PC-9 (cell line): ENCODE results near the gene PRKG1. TPM values are rescaled to one million over a fixed set of nuclear protein-coding genes. Genes with fewer than 3 reads are reported as not detected.
A peak's percentile ranks its signal among the peaks of the same experiment; 100 is the strongest.

ENCODE experiments used
- BruUV-seq: library from RNA; stranded (reverse); fragments of 400-500 nt; replicated peaks from 2 replicates; lab custom pipeline; 2021; lab: Mats Ljungman, UMichigan
- CTCF ChIA-PET: fragments of 300-600 bp; sonication (Branson Sonifier 250); formaldehyde crosslinking; loops from one replicate; lab custom pipeline; 2022; ENCODE audit warnings: antibody characterized with exemption; lab: Charles Lee
- POLR2A ChIA-PET: fragments of 300-600 bp; sonication (Branson Sonifier 250); formaldehyde crosslinking; loops from one replicate; lab custom pipeline; 2022; ENCODE audit warnings: antibody characterized with exemption; ENCODE audit not compliant: unreplicated experiment; lab: Charles Lee
- DNase-seq, 2 experiments: peaks; one replicate each; pipeline versions ENCODE4 v3.0.0 to v3.0.0-alpha.2; 2015 to 2022; ENCODE audit warnings: mixed read lengths in 1 of 2
- H2AFZ ChIP-seq: fragments of 200-600 bp; sonication (generic); 2 replicates; pipeline ENCODE4 v1.8.1; 2017; ENCODE audit warnings: antibody characterized with exemption
- H3F3A ChIP-seq: fragments of 200-600 bp; sonication (generic); 2 replicates; pipeline ENCODE4 v1.8.1; 2017; ENCODE audit warnings: antibody characterized with exemption, mild to moderate bottlenecking, low read depth; ENCODE audit not compliant: insufficient read depth
- H3K27ac ChIP-seq: fragments of 200-600 bp; sonication (generic); 2 replicates; pipeline ENCODE4 v1.6.1; 2016; ENCODE audit warnings: mixed run types
- H3K27me3 ChIP-seq: fragments of 200-600 bp; sonication (generic); 2 replicates; pipeline ENCODE4 v1.6.1; 2016; ENCODE audit warnings: low read depth, mixed run types; ENCODE audit not compliant: insufficient read depth
- H3K36me3 ChIP-seq: fragments of 200-600 bp; sonication (generic); 2 replicates; pipeline ENCODE4 v1.6.1; 2016; ENCODE audit warnings: low read depth, mixed run types
- H3K4me1 ChIP-seq: fragments of 200-600 bp; sonication (generic); replicated peaks from 2 replicates; pipeline ENCODE4 v1.6.1; 2016; ENCODE audit warnings: mixed run types; ENCODE audit not compliant: insufficient read depth
- H3K4me2 ChIP-seq: fragments of 200-600 bp; sonication (generic); 2 replicates; pipeline ENCODE4 v1.6.1; 2017; ENCODE audit warnings: mixed run types
- H3K4me3 ChIP-seq: fragments of 200-600 bp; sonication (generic); 2 replicates; pipeline ENCODE4 v1.6.1; 2016; ENCODE audit warnings: mixed run types
- H3K79me2 ChIP-seq: fragments of 200-600 bp; sonication (generic); 2 replicates; pipeline ENCODE4 v1.6.1; 2017; ENCODE audit warnings: low read depth, mixed run types
- H3K9me2 ChIP-seq: fragments of 200-600 bp; sonication (generic); 2 replicates; pipeline ENCODE4 v1.8.1; 2017; ENCODE audit warnings: mild to moderate bottlenecking; ENCODE audit not compliant: insufficient read depth
- H3K9me3 ChIP-seq: fragments of 200-600 bp; sonication (generic); 2 replicates; pipeline ENCODE4 v1.8.1; 2016; ENCODE audit warnings: low read depth; ENCODE audit not compliant: insufficient read depth
- H4K20me1 ChIP-seq: fragments of 200-600 bp; sonication (generic); 2 replicates; pipeline ENCODE4 v1.8.1; 2017; ENCODE audit not compliant: insufficient read depth
- CTCF ChIP-seq: fragments of 200-600 bp; sonication (generic); conservative IDR thresholded peaks from 2 replicates; pipeline ENCODE4 v1.6.1; 2017; ENCODE audit warnings: mixed run types, antibody characterized with exemption, mild to moderate bottlenecking, moderate library complexity
- EZH2 ChIP-seq: fragments of 200-600 bp; sonication (generic); IDR thresholded peaks from 2 replicates; pipeline ENCODE4 v1.8.0; 2017; ENCODE audit warnings: antibody characterized with exemption, low read depth
- intact Hi-C: fragments of 100-400 bp; cut with micrococcal nuclease; formaldehyde crosslinking; loops from one replicate; pipeline ENCODE4 v1.10.0; 2022; ENCODE audit not compliant: unreplicated experiment
- total RNA-seq: library from RNA; stranded (reverse); gene quantifications from 2 replicates; pipeline ENCODE4 v1.2.3, GENCODE V29; 2021

PRKG1 gene
- total RNA-seq, 1 experiment from 2014 or later: 0.70 TPM

DNA sequence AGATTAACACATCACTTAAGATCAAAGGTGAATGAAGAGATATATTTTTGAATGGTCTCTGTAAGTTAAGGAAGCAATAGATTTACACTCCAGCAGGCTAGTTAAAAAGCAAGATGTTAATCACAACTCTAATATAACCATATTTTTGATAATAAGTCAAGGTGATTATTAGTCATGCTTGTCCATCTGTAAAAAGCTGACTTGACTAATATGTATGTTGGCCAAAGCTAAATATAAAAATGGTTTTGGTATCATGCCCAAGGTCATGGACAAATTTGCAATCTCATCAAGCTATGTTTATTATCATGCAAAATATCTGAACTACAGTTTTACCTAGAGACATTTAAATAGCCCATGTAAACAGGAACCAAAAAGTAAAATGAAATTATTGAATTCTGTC is 727.7 kb downstream of the PRKG1 start:
- H3K36me3 ChIP-seq: no peaks in the 10 kb centered on the region
- no peaks in the 10 kb centered on the region for H3F3A ChIP-seq
- ChIA-PET CTCF (no interaction called here), POLR2A (no interaction called here)
- H3K79me2 ChIP-seq: no peaks in the 10 kb centered on the region
- H3K9me2 ChIP-seq: no peaks in the 10 kb centered on the region; the same call in 1 of the 2 replicates
- intact Hi-C loops: no loop called here
- DNase-seq: no peak
- H3K27me3 ChIP-seq: no peaks in the 10 kb centered on the region
- no peaks in the 10 kb centered on the region for H4K20me1 ChIP-seq
- H3K27ac ChIP-seq: no peak overlapping the region
- BruUV-seq: no TSS peak
- no peaks in the 10 kb centered on the region for H3K4me1 ChIP-seq
- H2AFZ ChIP-seq: no peak overlapping the region
- H3K4me2 ChIP-seq: no peak overlapping the region
- TF ChIP-seq EZH2 (no peak), CTCF (no peak)
- no peaks in the 10 kb centered on the region for H3K9me3 ChIP-seq
- no peak overlapping the region for H3K4me3 ChIP-seq

DNA sequence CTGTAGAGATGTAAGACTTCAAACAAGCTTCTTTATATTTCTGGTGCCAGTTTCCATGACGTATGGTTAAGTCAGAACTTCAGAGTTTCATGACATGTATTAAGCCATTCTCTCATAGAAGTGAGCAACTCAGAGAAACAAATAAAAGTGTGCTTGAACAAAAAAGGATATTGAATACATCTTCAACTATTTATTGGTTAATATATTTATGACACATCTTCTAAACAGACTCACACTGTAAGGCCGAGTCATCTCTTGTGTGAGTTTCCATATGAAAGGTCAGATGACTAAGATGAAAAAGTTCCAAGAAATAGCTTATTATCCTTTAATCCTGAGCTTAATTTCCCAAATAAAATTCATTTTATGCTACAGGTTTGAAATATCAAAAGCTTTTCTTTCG is 730.6 kb downstream of the PRKG1 start:
- Histone ChIP-seq H3K4me2 (no peak overlapping the region), H3F3A (no peaks in the 10 kb centered on the region), H2AFZ (peak overlapping the region; percentile 12; the same call in 1 of the 2 replicates), H3K4me1 (no peaks in the 10 kb centered on the region), H3K27ac (no peak overlapping the region), H3K27me3 (no peaks in the 10 kb centered on the region), H3K9me3 (no peaks in the 10 kb centered on the region), H4K20me1 (no peaks in the 10 kb centered on the region), H3K4me3 (no peak overlapping the region), H3K79me2 (no peaks in the 10 kb centered on the region), H3K36me3 (no peaks in the 10 kb centered on the region), H3K9me2 (no peaks in the 10 kb centered on the region; the same call in 1 of the 2 replicates)
- DNase-seq: no peak
- POLR2A ChIA-PET: no interaction called here
- intact Hi-C loops: no loop called here
- TF ChIP-seq CTCF: no peak
- TF ChIP-seq EZH2: no peak
- no TSS peak for BruUV-seq
- CTCF ChIA-PET: no interaction called here

DNA sequence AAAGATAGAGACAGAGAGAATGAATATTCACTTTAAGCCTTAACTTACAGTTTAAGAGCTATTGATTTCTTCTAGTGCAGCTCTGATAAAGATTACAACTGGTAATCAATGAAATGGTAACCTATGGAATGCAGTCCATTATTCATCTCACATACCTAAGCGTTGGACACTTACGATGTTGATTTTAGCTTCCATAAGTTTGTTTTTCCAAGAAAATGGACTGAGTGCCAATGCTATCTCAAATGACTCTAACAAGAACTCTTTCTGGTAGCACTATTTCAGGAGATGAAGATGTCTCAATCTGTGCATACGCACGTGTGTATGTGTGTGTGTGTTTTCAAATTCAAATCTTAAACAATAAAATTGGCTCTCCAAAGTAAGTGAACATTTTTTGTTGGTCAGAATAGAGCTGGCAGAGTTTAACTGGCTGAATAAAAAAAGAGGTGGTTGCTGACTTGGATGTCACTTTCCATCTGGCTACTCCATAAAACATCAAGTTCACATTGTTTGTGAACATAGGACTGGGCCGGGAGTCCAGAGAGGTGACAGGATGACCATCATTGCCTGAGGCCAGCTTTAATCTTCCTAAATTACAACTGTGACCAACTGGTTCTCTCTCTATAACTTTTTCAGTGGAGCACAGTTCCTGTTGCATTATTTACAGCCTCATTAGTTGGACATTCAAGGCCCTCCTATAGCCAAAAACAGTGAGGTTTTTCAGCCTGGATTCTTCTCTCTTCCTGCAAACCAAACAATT is 732.0 kb downstream of the PRKG1 start:
- Histone ChIP-seq H3K36me3 (no peaks in the 10 kb centered on the region), H3K9me3 (no peaks in the 10 kb centered on the region), H3F3A (no peaks in the 10 kb centered on the region), H3K4me3 (no peak overlapping the region), H2AFZ (no peak overlapping the region), H3K27me3 (no peaks in the 10 kb centered on the region), H3K4me1 (no peaks in the 10 kb centered on the region), H3K27ac (no peak overlapping the region), H3K9me2 (no peaks in the 10 kb centered on the region; the same call in 1 of the 2 replicates), H4K20me1 (no peaks in the 10 kb centered on the region), H3K4me2 (no peak overlapping the region), H3K79me2 (no peaks in the 10 kb centered on the region)
- CTCF ChIA-PET: no interaction called here
- intact Hi-C loops: no loop called here
- POLR2A ChIA-PET: no interaction called here
- TF ChIP-seq CTCF (no peak), EZH2 (no peak)
- DNase-seq: no peak
- BruUV-seq: no TSS peak
